LNCAP (cell line): Measurements from ENCODE around the gene MICAL3.

Experiments
- CTCF ChIP-seq: fragments of 450-650 bp; IDR thresholded peaks from 2 replicates; pipeline ENCODE4 v1.5.1; 2017; ENCODE audit warnings: mild to moderate bottlenecking

MICAL3 gene

GRCh38 chr22:17961446-17961729, 63.0 kb downstream of the MICAL3 start:
- TF ChIP-seq CTCF = no peak

GRCh38 chr22:17960695-17961445, 63.5 kb downstream of the MICAL3 start:
- no peak for TF ChIP-seq CTCF

- no peak for TF ChIP-seq CTCF
These were observed 64.3 kb downstream of the MICAL3 start for GRCh38 chr22:17960011-17960410.

- TF ChIP-seq CTCF = no peak
These were observed 66.2 kb downstream of the MICAL3 start for GRCh38 chr22:17958166-17958565.

GRCh38 chr22:17957693-17958092, 66.7 kb downstream of the MICAL3 start:
- TF ChIP-seq CTCF = no peak

GRCh38 chr22:17957204-17957603, 67.2 kb downstream of the MICAL3 start:
- TF ChIP-seq CTCF = no peak

GRCh38 chr22:17956630-17957029, 67.7 kb downstream of the MICAL3 start:
- no peak for TF ChIP-seq CTCF
